CD14-positive monocyte (primary cell): ENCODE results near the gene NBEAL1. TPM values are rescaled to one million over a fixed set of nuclear protein-coding genes. Genes with fewer than 3 reads are reported as not detected.

Source experiments
- DNase-seq, 3 donors: peaks; one replicate each; pipeline ENCODE4 v3.0.0-alpha.2; 2011 to 2022
- H2AFZ ChIP-seq: 2 replicates; pipeline ENCODE4 v1.6.0; 2012; ENCODE audit warnings: mild to moderate bottlenecking, low read depth, low read length, inconsistent platforms; ENCODE audit not compliant: insufficient read depth, poor library complexity, severe bottlenecking
- H3K27ac ChIP-seq, 2 donors: 1 replicate in 1 of 2; 2 replicates in 1 of 2; pipeline ENCODE4 v1.5.1; 2012 to 2013; ENCODE audit warnings: low read length in 2 of 2, control low read depth in 1 of 2, inconsistent platforms in 1 of 2, low read depth in 1 of 2, mild to moderate bottlenecking in 1 of 2
- H3K27me3 ChIP-seq, 2 donors: one replicate each; pipeline versions ENCODE4 v1.6.0 to v1.6.1; 2011 to 2013; ENCODE audit warnings: low read length in 2 of 2; ENCODE audit not compliant: control insufficient read depth in 2 of 2, insufficient read depth in 2 of 2
- H3K36me3 ChIP-seq, 2 donors: replicated peaks in 1 of 2; 1 replicate in 1 of 2; 2 replicates in 1 of 2; pipeline versions ENCODE4 v1.5.1 to v1.6.1; 2012 to 2013; ENCODE audit warnings: low read length in 2 of 2, control low read depth in 1 of 2, inconsistent platforms in 1 of 2, mild to moderate bottlenecking in 1 of 2; ENCODE audit not compliant: insufficient read depth in 2 of 2, control insufficient read depth in 1 of 2
- H3K4me1 ChIP-seq, 2 donors: 1 replicate in 1 of 2; 2 replicates in 1 of 2; pipeline versions ENCODE4 v1.5.1 to v1.6.1; 2012 to 2013; ENCODE audit warnings: low read length in 2 of 2, control low read depth in 1 of 2, inconsistent platforms in 1 of 2, mild to moderate bottlenecking in 1 of 2, moderate library complexity in 1 of 2; ENCODE audit not compliant: insufficient read depth in 2 of 2, control insufficient read depth in 1 of 2
- H3K4me2 ChIP-seq: replicated peaks from 2 replicates; pipeline ENCODE3; 2012; ENCODE audit warnings: low read length, moderate library complexity, mild to moderate bottlenecking; ENCODE audit not compliant: poor library complexity, severe bottlenecking; ENCODE audit errors: extremely low read depth
- H3K4me3 ChIP-seq, 3 experiments: fragments of 200-600 bp in 1 of 3; sonication (generic) in 1 of 3; replicated peaks in 1 of 3; 1 replicate in 2 of 3; 2 replicates in 1 of 3; pipeline ENCODE4 v1.5.1; 2011 to 2013; ENCODE audit warnings: low read length in 3 of 3, mild to moderate bottlenecking in 3 of 3, control low read depth in 2 of 3, low read depth in 2 of 3, inconsistent platforms in 1 of 3, moderate library complexity in 1 of 3
- H3K79me2 ChIP-seq: 2 replicates; pipeline ENCODE4 v1.6.0; 2012; ENCODE audit warnings: mild to moderate bottlenecking, control low read depth, inconsistent platforms, low read length, moderate library complexity; ENCODE audit not compliant: insufficient read depth
- H3K9ac ChIP-seq: 2 replicates; pipeline ENCODE4 v1.6.0; 2017; ENCODE audit warnings: low read length, mild to moderate bottlenecking; ENCODE audit not compliant: insufficient read depth, poor library complexity, severe bottlenecking
- H3K9me3 ChIP-seq, 2 donors: replicated peaks in 1 of 2; 1 replicate in 1 of 2; 2 replicates in 1 of 2; pipeline versions ENCODE4 v1.5.1 to v1.6.1; 2012 to 2013; ENCODE audit warnings: low read length in 2 of 2, control low read depth in 1 of 2; ENCODE audit not compliant: control insufficient read depth in 1 of 2, insufficient read depth in 1 of 2
- H4K20me1 ChIP-seq: 2 replicates; pipeline ENCODE4 v1.6.0; 2012; ENCODE audit warnings: mild to moderate bottlenecking, low read length, control low read depth, moderate library complexity; ENCODE audit not compliant: insufficient read depth
- H3K27ac Mint-ChIP-seq, 7 donors: one replicate each; pipeline ENCODE4 v1.8.0; 2020; ENCODE audit warnings: mild to moderate bottlenecking in 7 of 7, mixed read lengths in 7 of 7, moderate library complexity in 6 of 7, inconsistent platforms in 2 of 7
- H3K27me3 Mint-ChIP-seq, 3 donors: one replicate each; pipeline ENCODE4 v1.8.0; 2021 to 2022; ENCODE audit warnings: low read depth in 3 of 3, mild to moderate bottlenecking in 3 of 3, mixed read lengths in 3 of 3, moderate library complexity in 3 of 3, inconsistent platforms in 1 of 3
- H3K36me3 Mint-ChIP-seq, 2 donors: one replicate each; pipeline ENCODE4 v1.8.0; 2020; ENCODE audit warnings: mixed read lengths in 2 of 2, inconsistent platforms in 1 of 2, mild to moderate bottlenecking in 1 of 2
- H3K4me1 Mint-ChIP-seq: one replicate; pipeline ENCODE4 v1.8.0; 2020; ENCODE audit warnings: mild to moderate bottlenecking, mixed read lengths
- H3K4me3 Mint-ChIP-seq, 2 donors: one replicate each; pipeline ENCODE4 v1.8.0; 2020; ENCODE audit warnings: mild to moderate bottlenecking in 2 of 2, mixed read lengths in 2 of 2, moderate library complexity in 1 of 2
- H3K9me3 Mint-ChIP-seq, 7 donors: one replicate each; pipeline ENCODE4 v1.8.0; 2020 to 2022; ENCODE audit warnings: mixed read lengths in 7 of 7, mild to moderate bottlenecking in 6 of 7, moderate library complexity in 6 of 7, inconsistent platforms in 2 of 7
- CTCF ChIP-seq: fragments of 200-600 bp; IDR thresholded peaks from one replicate; pipeline ENCODE4 v1.8.0; 2022; ENCODE audit warnings: antibody characterized with exemption, mild to moderate bottlenecking
- WGBS: methylation state at CpG from one replicate; pipeline ENCODE4 v1.1.5; 2013; ENCODE audit warnings: missing lambda C conversion rate; ENCODE audit not compliant: insufficient coverage; 5-methylcytosine and 5-hydroxymethylcytosine counted together
- intact Hi-C, 2 donors: fragments of 100-400 bp; cut with micrococcal nuclease; formaldehyde crosslinking; loops; one replicate each; pipeline versions ENCODE4 v1.15.0 to v1.15.1; 2023
- polyA plus RNA-seq, 3 donors: library from polyadenylated mRNA; depleted of rRNA in 1 of 3; unstranded in 2 of 3; stranded (reverse) in 1 of 3; fragments of 300-500 nt in 2 of 3; fragments of >200 nt in 1 of 3; fragmentation: Illumina TruSeq in 2 of 3; gene quantifications; 1 replicate in 2 of 3; 2 replicates in 1 of 3; pipeline ENCODE4 v1.2.3, GENCODE V29; 2012 to 2021

The NBEAL1 gene
- polyA plus RNA-seq, 3 donors, result 2.5 to 5.3 (median 4.4) TPM

- H4K20me1 ChIP-seq, result no peaks in the 10 kb centered on the region
- H3K9me3 ChIP-seq, result no peaks in the 10 kb centered on the region
- H3K27me3 Mint-ChIP-seq, result peaks cover 0 to 2% (median 0%) of the 10 kb centered on the region in 3 donors
- no peak overlapping the region for H3K4me3 Mint-ChIP-seq
- H3K27ac ChIP-seq, result no peak overlapping the region
- peaks cover 3 to 23% of the 10 kb centered on the region in 2 donors for H3K36me3 ChIP-seq
- H3K9ac ChIP-seq, result no peak overlapping the region
- DNase-seq, result no peak
- no peaks in the 10 kb centered on the region for H3K9me3 Mint-ChIP-seq
- intact Hi-C loops, result no loop called here
- H3K4me1 ChIP-seq, result no peaks in the 10 kb centered on the region
- 100% methylated on average over 1 of the region's 3 CpGs for WGBS
- no peak overlapping the region for H3K27ac Mint-ChIP-seq
- no peak overlapping the region for H3K4me3 ChIP-seq
- no peaks in the 10 kb centered on the region for H3K27me3 ChIP-seq
- H3K36me3 Mint-ChIP-seq, result peaks cover 21 to 28% of the 10 kb centered on the region in 2 donors
- H3K79me2 ChIP-seq, result no peaks in the 10 kb centered on the region
- no peak for TF ChIP-seq CTCF
- H2AFZ ChIP-seq, result no peak overlapping the region
- H3K4me1 Mint-ChIP-seq, result no peaks in the 10 kb centered on the region
- H3K4me2 ChIP-seq, result no peak overlapping the region
Measured at GRCh38 chr2:203052539-203052938, 37.9 kb downstream of the NBEAL1 start.

- 100% methylated on average over 3 of the region's 5 CpGs for WGBS
- no peak overlapping the region for H3K9ac ChIP-seq
- Mint-ChIP-seq H3K36me3 (peaks cover 37 to 42% of the 10 kb centered on the region in 2 donors), H3K27ac (peak overlapping the region in 1 of 7 donors; percentile 74), H3K9me3 (peaks cover 0 to 2% (median 0%) of the 10 kb centered on the region in 7 donors), H3K4me1 (peaks cover 2% of the 10 kb centered on the region), H3K4me3 (no peak overlapping the region), H3K27me3 (peaks cover 0 to 3% (median 0%) of the 10 kb centered on the region in 3 donors)
- no peak for TF ChIP-seq CTCF
- no peak overlapping the region for H2AFZ ChIP-seq
- H3K4me3 ChIP-seq, result no peak overlapping the region
- H3K9me3 ChIP-seq, result no peaks in the 10 kb centered on the region
- H3K79me2 ChIP-seq, result no peaks in the 10 kb centered on the region
- H4K20me1 ChIP-seq, result no peaks in the 10 kb centered on the region
- peaks cover 12 to 31% of the 10 kb centered on the region in 2 donors for H3K36me3 ChIP-seq
- no peak overlapping the region for H3K4me2 ChIP-seq
- no peaks in the 10 kb centered on the region for H3K27me3 ChIP-seq
- intact Hi-C loops, result no loop called here
- no peak for DNase-seq
- no peaks in the 10 kb centered on the region for H3K4me1 ChIP-seq
- H3K27ac ChIP-seq, result no peak overlapping the region
Measured at GRCh38 chr2:203059567-203060240, 45.0 kb downstream of the NBEAL1 start.
